ENCODE results near the gene COL2A1.
A peak's percentile ranks its signal among the peaks of the same experiment; 100 is the strongest.

Gene COL2A1

DNA sequence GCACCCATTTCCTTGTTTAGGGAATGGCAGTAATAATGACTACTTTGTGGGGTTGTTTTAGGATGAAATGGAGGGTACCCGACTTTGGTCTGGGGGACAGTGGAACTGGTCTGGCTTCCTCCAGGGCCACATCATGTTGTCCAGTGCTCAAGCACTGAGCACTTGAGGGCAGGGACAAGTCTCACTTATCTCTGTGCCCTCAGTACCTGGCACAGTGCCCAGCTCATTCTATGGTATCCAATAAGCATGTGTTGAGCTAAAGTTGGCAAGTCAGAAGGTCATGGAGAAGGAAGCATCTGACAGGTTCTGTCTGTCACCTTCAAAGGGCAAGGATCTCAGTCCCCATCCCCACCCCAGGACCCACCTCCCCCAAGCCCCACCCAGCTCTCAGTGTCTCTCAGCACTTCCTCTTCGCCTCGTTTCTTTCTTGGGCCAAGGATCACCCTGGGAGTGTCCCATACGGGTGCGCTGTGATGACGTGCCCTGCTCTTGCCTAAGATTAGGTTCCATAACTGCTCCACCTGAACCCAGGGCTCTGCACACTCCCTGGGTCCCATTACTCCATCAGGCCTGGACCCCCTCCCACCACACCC lies 65.2 kb downstream of the COL2A1 start:
- DNase-seq (ENCODE audit: extremely low read depth, low read depth) = no peak
- no peak for TF ChIP-seq CTCF (IDR thresholded peaks at IDR 0.05; ENCODE audit: low read depth, low read length)

DNA sequence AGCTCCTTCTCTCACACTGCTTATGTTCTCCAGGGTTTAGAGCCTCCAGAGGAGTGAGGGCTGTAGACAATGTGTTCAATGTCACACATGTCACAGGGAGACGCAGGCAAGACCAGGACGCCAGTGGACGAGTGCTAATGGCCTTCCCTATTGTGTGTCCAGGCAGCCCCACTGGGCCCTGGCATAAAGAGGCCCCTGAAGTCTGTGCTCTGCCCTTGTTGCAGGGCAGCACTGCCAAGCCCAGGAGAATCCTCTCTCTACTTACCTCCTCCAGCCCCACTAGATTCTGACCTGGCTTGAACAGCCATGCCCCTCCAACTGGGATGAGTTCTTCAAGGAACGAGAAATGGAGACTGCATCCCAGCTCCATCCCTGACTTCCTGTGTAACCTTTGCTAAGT lies 65.7 kb downstream of the COL2A1 start:
- DNase-seq (ENCODE audit: extremely low read depth, low read depth) = no peak
- no peak for TF ChIP-seq CTCF (IDR thresholded peaks at IDR 0.05; ENCODE audit: low read depth, low read length)

DNA sequence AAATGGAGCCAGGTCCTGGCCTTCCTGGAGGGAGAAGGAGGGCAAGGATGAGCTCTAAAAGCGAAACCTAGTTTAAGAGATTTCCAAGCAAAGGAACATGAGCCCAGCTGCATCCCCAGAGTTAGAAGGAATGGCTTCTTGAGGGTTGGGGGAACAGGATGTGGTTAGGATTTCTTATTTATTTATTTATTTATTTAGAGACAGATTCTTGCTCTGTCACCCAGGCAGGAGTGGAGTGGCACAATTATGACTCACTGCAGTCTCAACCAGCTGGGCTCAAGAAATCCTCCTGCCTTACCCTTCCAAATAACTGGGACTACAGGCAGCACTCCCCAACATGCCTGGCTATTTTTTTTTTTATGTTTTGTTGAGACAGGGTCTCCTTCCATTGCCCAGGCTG lies 66.2 kb downstream of the COL2A1 start:
- DNase-seq (ENCODE audit: extremely low read depth, low read depth) = no peak
- no peak for TF ChIP-seq CTCF (IDR thresholded peaks at IDR 0.05; ENCODE audit: low read depth, low read length)

- no peak for TF ChIP-seq CTCF (IDR thresholded peaks at IDR 0.05; ENCODE audit: low read depth, low read length)
- DNase-seq (ENCODE audit: extremely low read depth, low read depth) = peak; percentile 83
Observed at GRCh38 chr12:47935184-47935583, 69.1 kb downstream of the COL2A1 start.

DNA sequence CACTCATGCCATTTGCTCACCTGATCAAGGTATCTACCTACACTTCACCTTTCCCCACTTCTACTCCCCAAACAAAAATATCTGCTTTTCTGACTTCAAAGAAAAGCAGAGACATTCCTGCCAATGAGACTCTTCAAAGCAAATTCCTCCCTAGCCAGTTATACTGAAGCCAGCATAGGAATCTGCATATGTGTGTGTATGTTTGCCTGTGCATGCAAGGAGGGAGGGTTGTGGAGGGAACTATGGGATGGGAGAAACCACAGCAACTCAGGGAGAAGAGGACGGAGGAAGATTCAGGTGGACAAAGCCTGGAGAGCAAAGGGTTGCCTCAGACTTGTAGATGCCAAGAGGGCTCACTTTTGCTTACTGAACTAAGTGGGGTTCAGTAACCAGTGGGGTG lies 73.1 kb downstream of the COL2A1 start:
- no peak for DNase-seq (ENCODE audit: extremely low read depth, low read depth)
- TF ChIP-seq CTCF (IDR thresholded peaks at IDR 0.05; ENCODE audit: low read depth, low read length) = no peak

DNA sequence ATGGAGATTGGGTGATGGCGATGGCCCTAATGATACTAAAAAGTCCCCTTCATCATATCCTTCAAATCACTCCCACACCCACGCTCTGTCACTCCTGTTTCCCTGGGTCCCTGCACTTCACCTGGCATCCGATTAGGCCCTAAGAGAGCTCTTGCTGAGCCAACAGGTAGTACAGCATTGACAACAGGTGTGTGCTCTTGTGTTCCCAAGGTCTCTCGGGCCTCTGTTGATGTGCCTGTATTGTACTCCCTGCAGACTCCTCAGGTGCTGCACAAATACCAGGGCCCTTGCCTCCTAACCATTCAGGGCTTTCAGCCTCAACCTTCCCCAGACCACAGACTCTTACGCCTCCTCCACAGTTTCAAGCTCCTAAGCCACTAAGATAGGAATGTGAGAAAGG lies 73.6 kb downstream of the COL2A1 start:
- no peak for DNase-seq (ENCODE audit: extremely low read depth, low read depth)
- TF ChIP-seq CTCF (IDR thresholded peaks at IDR 0.05; ENCODE audit: low read depth, low read length) = no peak

GRCh38 chr12:47927346-47927745 lies 76.9 kb downstream of the COL2A1 start:
- no peak for DNase-seq (ENCODE audit: extremely low read depth, low read depth)
- TF ChIP-seq CTCF (IDR thresholded peaks at IDR 0.05; ENCODE audit: low read depth, low read length) = no peak

Measured in AG09319 (cell line).